GM12878 (cell line): ENCODE results near the gene HCAR2. TPM values are rescaled to one million over a fixed set of nuclear protein-coding genes. Genes with fewer than 3 reads are reported as not detected.

ENCODE experiments used
- ATAC-seq: fragments of 200-7000 bp; cut with Tn5 transposase; 3 replicates; pipeline ENCODE4 v1.9.1; 2020; ENCODE audit warnings: mild to moderate bottlenecking, moderate library complexity
- BruUV-seq: library from RNA; stranded (reverse); fragments of 400-500 nt; replicated peaks from 2 replicates; lab custom pipeline; 2021; lab: Mats Ljungman, UMichigan
- CTCF ChIA-PET: fragments of 300-600 bp; sonication (Branson Sonifier 250); formaldehyde crosslinking; extraction: SDS; loops from one replicate; lab custom pipeline; 2021; ENCODE audit warnings: inconsistent platforms; lab: Yijun Ruan, JAX
- POLR2A ChIA-PET: fragments of 350-600 bp; formaldehyde crosslinking; extraction: SDS; loops from one replicate; lab custom pipeline; 2021; ENCODE audit warnings: inconsistent platforms; lab: Charles Lee
- RAD21 ChIA-PET: fragments of 300-600 bp; sonication (Branson Sonifier 250); formaldehyde crosslinking; loops from one replicate; lab custom pipeline; 2023; ENCODE audit warnings: antibody characterized with exemption; ENCODE audit not compliant: unreplicated experiment; lab: Charles Lee
- SMC1A ChIA-PET: fragments of 300-600 bp; sonication (Branson Sonifier 250); formaldehyde crosslinking; loops from one replicate; lab custom pipeline; 2023; ENCODE audit not compliant: unreplicated experiment, uncharacterized antibody; lab: Charles Lee
- DNase-seq: peaks from one replicate; pipeline ENCODE4 v3.0.0-alpha.2; 2011; ENCODE audit warnings: low read depth, low spot score
- FAIRE-seq: peaks from 3 replicates; lab custom pipeline; 2011; peaks lifted over from hg19 to GRCh38; lab: Jason Lieb, UNC
- H2AFZ ChIP-seq: 2 replicates; pipeline ENCODE4 v1.6.0; 2011; ENCODE audit warnings: low read depth, low read length, control low read depth; ENCODE audit not compliant: control insufficient read depth
- H3K27ac ChIP-seq: 2 replicates; pipeline ENCODE4 v1.5.1; 2011; ENCODE audit warnings: control low read depth; ENCODE audit not compliant: control insufficient read depth, insufficient read depth
- H3K27me3 ChIP-seq, 2 experiments: replicated peaks in 1 of 2; 2 replicates each; pipeline versions ENCODE4 v1.6.0 to v1.6.1; 2011; ENCODE audit warnings: low read length in 1 of 2; ENCODE audit not compliant: control insufficient read depth in 2 of 2, insufficient read depth in 2 of 2
- H3K36me3 ChIP-seq, 2 experiments: 2 replicates each; pipeline ENCODE4 v1.5.1; 2011; ENCODE audit warnings: low read length in 1 of 2; ENCODE audit not compliant: control insufficient read depth in 2 of 2, insufficient read depth in 2 of 2
- H3K4me1 ChIP-seq: 2 replicates; pipeline ENCODE4 v1.6.1; 2011; ENCODE audit warnings: mild to moderate bottlenecking, low read length, moderate library complexity, mixed read lengths; ENCODE audit not compliant: control insufficient read depth, insufficient read depth
- H3K4me2 ChIP-seq: 2 replicates; pipeline ENCODE4 v1.6.0; 2011; ENCODE audit warnings: control low read depth; ENCODE audit not compliant: control insufficient read depth, insufficient read depth
- H3K4me3 ChIP-seq: fragments of 200-600 bp; sonication (generic); 2 replicates; pipeline ENCODE4 v1.5.1; 2016
- H3K79me2 ChIP-seq: 2 replicates; pipeline ENCODE4 v1.6.0; 2011; ENCODE audit warnings: low read length; ENCODE audit not compliant: control insufficient read depth, insufficient read depth
- H3K9ac ChIP-seq: 2 replicates; pipeline ENCODE4 v1.8.0; 2011; ENCODE audit warnings: low read length, control low read depth, mixed read lengths; ENCODE audit not compliant: control insufficient read depth, insufficient read depth
- H3K9me3 ChIP-seq: replicated peaks from 3 replicates; pipeline ENCODE4 v1.5.1; 2011; ENCODE audit warnings: mild to moderate bottlenecking, low read length; ENCODE audit not compliant: control insufficient read depth, insufficient read depth
- H4K20me1 ChIP-seq: 2 replicates; pipeline ENCODE4 v1.6.0; 2011; ENCODE audit not compliant: control insufficient read depth, insufficient read depth
- BHLHE40 ChIP-seq, 2 experiments: fragments of 450-650 bp in 1 of 2; IDR thresholded peaks; 2 replicates each; pipeline ENCODE4 v1.6.1; 2011 to 2017; ENCODE audit warnings: low read depth in 2 of 2, borderline replicate concordance in 1 of 2, improper control_type of control experiment in 1 of 2, low read length in 1 of 2, mild to moderate bottlenecking in 1 of 2
- CHD2 ChIP-seq: IDR thresholded peaks from 2 replicates; pipeline ENCODE4 v1.6.1; 2011; ENCODE audit warnings: low read depth, low read length, improper control_type of control experiment, borderline replicate concordance
- EGR1 ChIP-seq, 2 experiments: IDR thresholded peaks; 1 replicate in 1 of 2; 2 replicates in 1 of 2; pipeline ENCODE4 v1.6.1; 2011 to 2012; ENCODE audit warnings: low read depth in 2 of 2, low read length in 2 of 2, borderline replicate concordance in 1 of 2, mild to moderate bottlenecking in 1 of 2, moderate library complexity in 1 of 2
- EP300 ChIP-seq, 2 experiments: fragments of 150-350 bp in 1 of 2; IDR thresholded peaks; 2 replicates each; pipeline ENCODE4 v1.6.1; 2011 to 2012; ENCODE audit warnings: low read depth in 2 of 2, low read length in 2 of 2, borderline replicate concordance in 1 of 2, improper control_type of control experiment in 1 of 2, inconsistent platforms in 1 of 2; ENCODE audit not compliant: control insufficient read depth in 1 of 2
- FOXM1 ChIP-seq: IDR thresholded peaks from 2 replicates; pipeline ENCODE4 v1.6.1; 2012; ENCODE audit warnings: low read depth, mild to moderate bottlenecking, inconsistent platforms, low read length, moderate library complexity
- HCFC1 ChIP-seq: fragments of 150-350 bp; IDR thresholded peaks from 2 replicates; pipeline ENCODE4 v1.6.1; 2014; ENCODE audit warnings: low read length
- KAT2A ChIP-seq: conservative IDR thresholded peaks from 2 replicates; pipeline ENCODE4 v1.6.1; 2011; ENCODE audit warnings: low read depth, low read length; ENCODE audit not compliant: control insufficient read depth
- MYC ChIP-seq: IDR thresholded peaks from 2 replicates; pipeline ENCODE4 v1.6.1; 2011; ENCODE audit warnings: mild to moderate bottlenecking, low read length, moderate library complexity, inconsistent platforms; ENCODE audit not compliant: insufficient read depth, insufficient replicate concordance, insufficient read length, severe bottlenecking
- STAT1 ChIP-seq: fragments of 450-650 bp; conservative IDR thresholded peaks from 2 replicates; pipeline ENCODE4 v1.6.1; 2014; ENCODE audit warnings: antibody characterized with exemption, mild to moderate bottlenecking
- TCF12 ChIP-seq: IDR thresholded peaks from 2 replicates; pipeline ENCODE4 v1.6.1; 2011; ENCODE audit warnings: low read depth, mild to moderate bottlenecking, low read length
- YBX1 ChIP-seq: fragments of 450-650 bp; IDR thresholded peaks from 2 replicates; pipeline ENCODE4 v1.6.1; 2016; ENCODE audit warnings: antibody characterized with exemption
- ZNF217 ChIP-seq: fragments of 450-650 bp; IDR thresholded peaks from 2 replicates; pipeline ENCODE4 v1.6.1; 2017; ENCODE audit warnings: antibody characterized with exemption, mild to moderate bottlenecking
- WGBS: methylation state at CpG from one replicate; pipeline ENCODE4 v1.1.6; 2016; ENCODE audit warnings: low lambda C conversion rate; ENCODE audit not compliant: insufficient replicate concordance, insufficient coverage; ENCODE audit errors: missing lambda C conversion rate; 5-methylcytosine and 5-hydroxymethylcytosine counted together
- in situ Hi-C: fragments of 300-500 bp; cut with MboI; formaldehyde crosslinking; loops from 9 replicates; pipeline ENCODE4 v1.14.3; 2018; ENCODE audit warnings: mixed read lengths
- intact Hi-C: fragments of 100-400 bp; cut with micrococcal nuclease; formaldehyde crosslinking; loops from one replicate; pipeline ENCODE4 v1.14.2; 2022; ENCODE audit not compliant: unreplicated experiment
- polyA plus RNA-seq, 11 experiments: library from polyadenylated mRNA; depleted of rRNA in 4 of 11; unstranded in 6 of 11; stranded (reverse) in 5 of 11; fragments of >200 nt; fragmentation: Nextera tagmentation in 4 of 11; fragmentation: Illumina TruSeq in 1 of 11; extraction: Ambion mirVana in 4 of 11; extraction: Trizol in 1 of 11; gene quantifications; 1 replicate in 1 of 11; 2 replicates in 10 of 11; pipeline versions ENCODE4 v1.2.1 to v1.2.3, GENCODE V29; 2011 to 2016; ENCODE audit warnings: inconsistent platforms in 2 of 11, missing spikeins in 2 of 11, low read depth in 1 of 11
- total RNA-seq, 4 experiments: library from RNA; depleted of rRNA in 3 of 4; stranded (reverse); fragments of >200 nt in 3 of 4; fragmentation: Illumina TruSeq in 1 of 4; extraction: Trizol in 1 of 4; gene quantifications; 2 replicates each; pipeline versions ENCODE4 v1.2.1 to v1.2.3, GENCODE V29; 2013 to 2021
- TF ChIP-seq, protein P1 (sequence below): fragments of 450-650 bp; formaldehyde crosslinking; IDR thresholded peaks from 2 replicates; pipeline ENCODE4 v1.4.0; 2020; ENCODE audit warnings: mild to moderate bottlenecking, moderate library complexity
- TF ChIP-seq, protein P2 (sequence below): fragments of 450-650 bp; conservative IDR thresholded peaks from 2 replicates; pipeline ENCODE4 v1.6.1; 2017; ENCODE audit warnings: mild to moderate bottlenecking, moderate library complexity
- TF ChIP-seq, protein P3 (sequence below), 3 experiments: IDR thresholded peaks in 2 of 3; conservative IDR thresholded peaks in 1 of 3; 2 replicates each; pipeline ENCODE4 v1.5.1; 2011; ENCODE audit warnings: low read depth in 3 of 3, low read length in 3 of 3, mild to moderate bottlenecking in 3 of 3, control low read depth in 2 of 3, moderate library complexity in 2 of 3, inconsistent platforms in 1 of 3, mixed read lengths in 1 of 3; ENCODE audit not compliant: control insufficient read depth in 2 of 3, insufficient read depth in 1 of 3; ENCODE audit errors: extremely low read depth in 1 of 3

The HCAR2 gene
- total and polyA plus RNA-seq, 10 of the 15 experiments (the other 5 are each of a cell fraction or from before 2014, with no cell fraction given), result 0.19 to 0.66 (median 0.35) TPM

DNA sequence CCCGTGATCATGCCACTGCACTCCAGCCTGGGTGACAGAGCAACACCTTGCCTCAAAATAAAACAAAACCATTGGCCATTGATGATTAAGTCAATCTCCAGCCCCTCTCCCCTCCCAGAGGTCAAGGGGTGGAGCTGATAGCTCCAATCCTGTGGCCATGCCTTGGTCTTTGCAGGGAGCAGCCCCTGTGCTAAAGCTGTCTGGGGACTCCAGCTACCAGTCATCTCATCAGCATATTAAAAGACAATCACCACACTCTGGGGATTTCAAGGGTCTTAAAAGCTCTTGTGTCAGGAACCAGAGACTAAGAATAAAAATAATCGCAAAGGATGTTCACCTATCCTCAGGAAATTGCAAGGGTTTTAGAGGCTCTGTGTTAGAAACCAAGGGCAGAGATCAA is 30.6 kb downstream of the HCAR2 start:
- RAD21 ChIA-PET, result no interaction called here
- no peaks in the 10 kb centered on the region for H3K4me1 ChIP-seq
- no peaks in the 10 kb centered on the region for H4K20me1 ChIP-seq
- SMC1A ChIA-PET, result interaction anchor here (1.4 kb wide), 1 partner anchor 33 kb away, joined by 3 read pairs; no protein-coding TSS in a partner anchor
- no peak overlapping the region for H3K27ac ChIP-seq
- no peaks in the 10 kb centered on the region for H3K9me3 ChIP-seq
- intact Hi-C loops, result no loop called here
- POLR2A ChIA-PET, result no interaction called here
- no peaks in the 10 kb centered on the region for H3K36me3 ChIP-seq
- no peak overlapping the region for H3K4me2 ChIP-seq
- 74% methylated on average over 2 of the region's 2 CpGs for WGBS
- CTCF ChIA-PET, result interaction anchor here (0.5 to 1.6 kb wide), 4 partner anchors 10 to 45 kb away, joined by 3 to 5 read pairs (median 4); no protein-coding TSS in a partner anchor
- H3K27me3 ChIP-seq, result no peaks in the 10 kb centered on the region
- no TSS peak for BruUV-seq
- DNase-seq (no peak), FAIRE-seq (no peak), ATAC-seq (no peak)
- no peaks in the 10 kb centered on the region for H3K79me2 ChIP-seq
- no peak overlapping the region for H2AFZ ChIP-seq
- in situ Hi-C loops, result no loop called here
- no peak overlapping the region for H3K9ac ChIP-seq
- H3K4me3 ChIP-seq, result no peak overlapping the region
- TF ChIP-seq FOXM1, result no peak
- TF ChIP-seq HCFC1, result no peak
- no peak for TF ChIP-seq YBX1
- no peak for TF ChIP-seq EP300 (IDR thresholded peaks at IDR 0.05; ENCODE audit: borderline replicate concordance in 1 of 2, control insufficient read depth in 1 of 2, low read depth in 2 of 2, low read length in 2 of 2)
- no peak for TF ChIP-seq CHD2
- TF ChIP-seq, protein P1, sequence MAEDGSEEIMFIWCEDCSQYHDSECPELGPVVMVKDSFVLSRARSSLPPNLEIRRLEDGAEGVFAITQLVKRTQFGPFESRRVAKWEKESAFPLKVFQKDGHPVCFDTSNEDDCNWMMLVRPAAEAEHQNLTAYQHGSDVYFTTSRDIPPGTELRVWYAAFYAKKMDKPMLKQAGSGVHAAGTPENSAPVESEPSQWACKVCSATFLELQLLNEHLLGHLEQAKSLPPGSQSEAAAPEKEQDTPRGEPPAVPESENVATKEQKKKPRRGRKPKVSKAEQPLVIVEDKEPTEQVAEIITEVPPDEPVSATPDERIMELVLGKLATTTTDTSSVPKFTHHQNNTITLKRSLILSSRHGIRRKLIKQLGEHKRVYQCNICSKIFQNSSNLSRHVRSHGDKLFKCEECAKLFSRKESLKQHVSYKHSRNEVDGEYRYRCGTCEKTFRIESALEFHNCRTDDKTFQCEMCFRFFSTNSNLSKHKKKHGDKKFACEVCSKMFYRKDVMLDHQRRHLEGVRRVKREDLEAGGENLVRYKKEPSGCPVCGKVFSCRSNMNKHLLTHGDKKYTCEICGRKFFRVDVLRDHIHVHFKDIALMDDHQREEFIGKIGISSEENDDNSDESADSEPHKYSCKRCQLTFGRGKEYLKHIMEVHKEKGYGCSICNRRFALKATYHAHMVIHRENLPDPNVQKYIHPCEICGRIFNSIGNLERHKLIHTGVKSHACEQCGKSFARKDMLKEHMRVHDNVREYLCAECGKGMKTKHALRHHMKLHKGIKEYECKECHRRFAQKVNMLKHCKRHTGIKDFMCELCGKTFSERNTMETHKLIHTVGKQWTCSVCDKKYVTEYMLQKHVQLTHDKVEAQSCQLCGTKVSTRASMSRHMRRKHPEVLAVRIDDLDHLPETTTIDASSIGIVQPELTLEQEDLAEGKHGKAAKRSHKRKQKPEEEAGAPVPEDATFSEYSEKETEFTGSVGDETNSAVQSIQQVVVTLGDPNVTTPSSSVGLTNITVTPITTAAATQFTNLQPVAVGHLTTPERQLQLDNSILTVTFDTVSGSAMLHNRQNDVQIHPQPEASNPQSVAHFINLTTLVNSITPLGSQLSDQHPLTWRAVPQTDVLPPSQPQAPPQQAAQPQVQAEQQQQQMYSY (CRISPR knock-in tag), result no peak
- TF ChIP-seq KAT2A, result no peak
- no peak for TF ChIP-seq MYC
- no peak for TF ChIP-seq BHLHE40 (IDR thresholded peaks at IDR 0.05; ENCODE audit: borderline replicate concordance in 1 of 2, low read depth in 2 of 2, low read length in 1 of 2)
- TF ChIP-seq ZNF217, result no peak
- TF ChIP-seq, protein P2, sequence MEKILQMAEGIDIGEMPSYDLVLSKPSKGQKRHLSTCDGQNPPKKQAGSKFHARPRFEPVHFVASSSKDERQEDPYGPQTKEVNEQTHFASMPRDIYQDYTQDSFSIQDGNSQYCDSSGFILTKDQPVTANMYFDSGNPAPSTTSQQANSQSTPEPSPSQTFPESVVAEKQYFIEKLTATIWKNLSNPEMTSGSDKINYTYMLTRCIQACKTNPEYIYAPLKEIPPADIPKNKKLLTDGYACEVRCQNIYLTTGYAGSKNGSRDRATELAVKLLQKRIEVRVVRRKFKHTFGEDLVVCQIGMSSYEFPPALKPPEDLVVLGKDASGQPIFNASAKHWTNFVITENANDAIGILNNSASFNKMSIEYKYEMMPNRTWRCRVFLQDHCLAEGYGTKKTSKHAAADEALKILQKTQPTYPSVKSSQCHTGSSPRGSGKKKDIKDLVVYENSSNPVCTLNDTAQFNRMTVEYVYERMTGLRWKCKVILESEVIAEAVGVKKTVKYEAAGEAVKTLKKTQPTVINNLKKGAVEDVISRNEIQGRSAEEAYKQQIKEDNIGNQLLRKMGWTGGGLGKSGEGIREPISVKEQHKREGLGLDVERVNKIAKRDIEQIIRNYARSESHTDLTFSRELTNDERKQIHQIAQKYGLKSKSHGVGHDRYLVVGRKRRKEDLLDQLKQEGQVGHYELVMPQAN, result no peak
- no peak for TF ChIP-seq TCF12
- TF ChIP-seq STAT1, result no peak
- TF ChIP-seq, protein P3, sequence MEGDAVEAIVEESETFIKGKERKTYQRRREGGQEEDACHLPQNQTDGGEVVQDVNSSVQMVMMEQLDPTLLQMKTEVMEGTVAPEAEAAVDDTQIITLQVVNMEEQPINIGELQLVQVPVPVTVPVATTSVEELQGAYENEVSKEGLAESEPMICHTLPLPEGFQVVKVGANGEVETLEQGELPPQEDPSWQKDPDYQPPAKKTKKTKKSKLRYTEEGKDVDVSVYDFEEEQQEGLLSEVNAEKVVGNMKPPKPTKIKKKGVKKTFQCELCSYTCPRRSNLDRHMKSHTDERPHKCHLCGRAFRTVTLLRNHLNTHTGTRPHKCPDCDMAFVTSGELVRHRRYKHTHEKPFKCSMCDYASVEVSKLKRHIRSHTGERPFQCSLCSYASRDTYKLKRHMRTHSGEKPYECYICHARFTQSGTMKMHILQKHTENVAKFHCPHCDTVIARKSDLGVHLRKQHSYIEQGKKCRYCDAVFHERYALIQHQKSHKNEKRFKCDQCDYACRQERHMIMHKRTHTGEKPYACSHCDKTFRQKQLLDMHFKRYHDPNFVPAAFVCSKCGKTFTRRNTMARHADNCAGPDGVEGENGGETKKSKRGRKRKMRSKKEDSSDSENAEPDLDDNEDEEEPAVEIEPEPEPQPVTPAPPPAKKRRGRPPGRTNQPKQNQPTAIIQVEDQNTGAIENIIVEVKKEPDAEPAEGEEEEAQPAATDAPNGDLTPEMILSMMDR (IDR thresholded peaks at IDR 0.05 in 2 of 3, conservative IDR thresholded peaks at IDR 0.05 in 1 of 3; ENCODE audit: control insufficient read depth in 2 of 3, extremely low read depth in 1 of 3, insufficient read depth in 1 of 3, low read depth in 3 of 3, low read length in 3 of 3), result no peak
- TF ChIP-seq EGR1 (IDR thresholded peaks at IDR 0.05; ENCODE audit: borderline replicate concordance in 1 of 2, low read depth in 2 of 2, low read length in 2 of 2), result no peak
